ENCODE measurements around the gene TSPEAR. TPM values are rescaled to one million over a fixed set of nuclear protein-coding genes. Genes with fewer than 3 reads are reported as not detected.
"Not testable (repeated sequence)": the region's sequence is repeated elsewhere in the genome, so short reads cannot be mapped to it uniquely, and the experiment has no call there.

The TSPEAR gene
- total RNA-seq, 4 donors from 2014 or later: 0.18 to 0.69 (median 0.51) TPM; not detected in 1

DNA sequence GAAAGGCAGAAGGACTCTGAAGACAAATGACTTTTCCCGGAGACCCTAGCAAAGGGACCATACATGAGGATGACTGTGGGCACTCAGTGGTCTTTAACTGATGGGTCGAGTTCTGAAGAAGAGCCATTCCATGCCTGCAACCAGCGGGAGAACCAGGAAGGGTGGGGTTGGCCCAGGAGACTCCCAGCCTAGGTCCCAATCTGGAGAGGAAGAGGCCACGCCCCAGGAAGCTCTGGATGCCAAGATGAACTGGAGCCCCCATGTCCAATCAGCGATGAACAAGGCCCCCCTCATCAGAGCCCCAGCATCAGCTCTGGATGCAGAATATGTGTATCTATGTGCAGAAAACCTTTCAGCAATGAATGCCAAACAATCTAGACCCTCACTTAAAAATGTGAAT lies 70.6 kb downstream of the TSPEAR start:
- Histone ChIP-seq H3K36me3 (no peaks in the 10 kb centered on the region), H3K9me3 (no peaks in the 10 kb centered on the region), H3K27ac (no peak overlapping the region), H3K4me3 (no peak overlapping the region), H3K27me3 (no peaks in the 10 kb centered on the region), H3K4me1 (no peaks in the 10 kb centered on the region)
- intact Hi-C loops (cut with DNase I; ENCODE audit: low total_unique reads): no loop called here
- TF ChIP-seq POLR2A (IDR thresholded peaks at IDR 0.05): no peak
- no peak for DNase-seq

DNA sequence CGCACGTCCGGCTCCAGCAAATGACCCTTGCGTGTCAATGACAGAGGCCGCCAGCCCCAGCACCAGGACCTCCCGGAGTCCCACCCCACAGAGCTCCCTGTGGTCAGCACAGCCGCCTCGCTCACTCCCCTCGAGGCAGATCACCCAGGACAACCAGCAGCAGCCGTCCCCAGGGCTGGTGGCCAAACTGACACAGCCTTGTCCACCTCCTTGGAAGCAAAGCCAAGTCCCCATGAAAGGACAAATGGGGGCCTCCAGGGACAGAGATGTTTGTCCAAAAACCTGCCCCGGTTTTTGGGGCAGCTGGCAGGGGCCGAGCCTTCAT lies 72.1 kb downstream of the TSPEAR start:
- intact Hi-C loops (cut with DNase I; ENCODE audit: low total_unique reads): no loop called here
- Histone ChIP-seq H3K27ac (no peak overlapping the region), H3K4me3 (no peak overlapping the region), H3K4me1 (no peaks in the 10 kb centered on the region), H3K9me3 (no peaks in the 10 kb centered on the region), H3K36me3 (no peaks in the 10 kb centered on the region), H3K27me3 (no peaks in the 10 kb centered on the region)
- no peak for TF ChIP-seq POLR2A (IDR thresholded peaks at IDR 0.05)
- TF ChIP-seq, protein P1, sequence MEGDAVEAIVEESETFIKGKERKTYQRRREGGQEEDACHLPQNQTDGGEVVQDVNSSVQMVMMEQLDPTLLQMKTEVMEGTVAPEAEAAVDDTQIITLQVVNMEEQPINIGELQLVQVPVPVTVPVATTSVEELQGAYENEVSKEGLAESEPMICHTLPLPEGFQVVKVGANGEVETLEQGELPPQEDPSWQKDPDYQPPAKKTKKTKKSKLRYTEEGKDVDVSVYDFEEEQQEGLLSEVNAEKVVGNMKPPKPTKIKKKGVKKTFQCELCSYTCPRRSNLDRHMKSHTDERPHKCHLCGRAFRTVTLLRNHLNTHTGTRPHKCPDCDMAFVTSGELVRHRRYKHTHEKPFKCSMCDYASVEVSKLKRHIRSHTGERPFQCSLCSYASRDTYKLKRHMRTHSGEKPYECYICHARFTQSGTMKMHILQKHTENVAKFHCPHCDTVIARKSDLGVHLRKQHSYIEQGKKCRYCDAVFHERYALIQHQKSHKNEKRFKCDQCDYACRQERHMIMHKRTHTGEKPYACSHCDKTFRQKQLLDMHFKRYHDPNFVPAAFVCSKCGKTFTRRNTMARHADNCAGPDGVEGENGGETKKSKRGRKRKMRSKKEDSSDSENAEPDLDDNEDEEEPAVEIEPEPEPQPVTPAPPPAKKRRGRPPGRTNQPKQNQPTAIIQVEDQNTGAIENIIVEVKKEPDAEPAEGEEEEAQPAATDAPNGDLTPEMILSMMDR (IDR thresholded peaks at IDR 0.05): no peak
- no peak for DNase-seq

DNA sequence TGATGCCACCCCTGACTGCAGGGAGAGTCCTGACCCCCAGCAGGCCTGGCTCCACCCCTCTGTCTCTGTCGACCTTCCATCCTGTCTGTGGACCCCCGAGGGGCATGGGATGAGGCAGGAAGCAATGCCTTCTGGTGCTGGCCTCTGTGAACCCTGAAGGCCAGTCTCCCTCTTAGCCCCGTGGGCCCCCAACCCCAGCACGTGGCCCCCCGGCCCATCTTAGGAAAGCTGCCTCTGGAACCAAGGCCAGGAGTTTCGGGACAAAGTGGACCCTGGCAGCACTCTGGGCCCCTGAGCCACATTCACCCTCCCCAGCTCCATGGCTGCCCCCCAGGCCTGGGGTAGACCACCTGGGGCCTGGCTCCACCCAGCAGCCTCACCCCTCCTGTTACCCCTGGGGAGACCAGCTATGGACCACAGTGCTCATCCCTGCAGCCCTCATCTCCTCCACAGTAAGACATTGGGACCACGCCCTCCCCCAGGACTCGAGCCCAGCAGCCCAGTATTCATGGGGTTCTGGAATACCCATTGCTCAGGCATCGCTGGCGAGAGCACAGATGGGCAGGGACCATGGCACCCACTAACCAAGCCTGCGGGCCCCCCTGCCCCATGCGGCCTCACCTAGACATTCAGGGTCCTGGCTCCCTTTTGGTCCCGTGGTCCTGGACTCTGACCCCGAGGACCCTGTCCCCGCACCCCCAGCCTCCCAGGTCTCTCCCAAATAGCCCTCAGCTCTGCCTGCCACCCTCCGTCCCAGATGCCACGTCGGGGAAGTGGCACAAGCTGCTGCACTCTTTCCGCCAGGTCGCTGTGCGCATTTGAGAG lies 72.7 kb downstream of the TSPEAR start:
- H3K27me3 ChIP-seq; H3K4me1 ChIP-seq; H3K27ac ChIP-seq; intact Hi-C loops (cut with DNase I; ENCODE audit: low total_unique reads); DNase-seq; H3K9me3 ChIP-seq; H3K36me3 ChIP-seq; H3K4me3 ChIP-seq: not testable (repeated sequence)

DNA sequence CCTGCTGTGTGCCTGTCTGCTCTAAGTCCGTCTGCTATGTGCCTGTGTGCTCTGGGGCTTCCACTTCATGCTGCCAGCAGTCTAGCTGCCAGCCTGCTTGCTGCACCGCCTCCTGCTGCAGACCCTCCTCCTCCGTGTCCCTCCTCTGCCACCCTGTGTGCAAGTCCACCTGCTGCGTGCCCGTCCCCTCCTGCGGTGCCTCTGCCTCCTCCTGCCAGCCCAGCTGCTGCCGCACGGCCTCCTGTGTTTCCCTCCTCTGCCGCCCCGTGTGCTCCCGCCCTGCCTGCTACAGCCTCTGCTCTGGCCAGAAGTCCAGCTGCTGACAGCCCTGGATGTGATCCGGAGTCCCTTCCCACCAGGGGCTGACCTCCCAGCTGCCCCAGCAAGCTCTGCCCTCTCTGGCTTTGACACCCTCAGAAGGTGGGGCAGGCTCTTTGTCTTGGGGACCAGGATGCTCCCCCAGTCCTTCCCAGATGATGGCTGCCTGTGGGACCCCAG lies 73.5 kb downstream of the TSPEAR start:
- intact Hi-C loops (cut with DNase I; ENCODE audit: low total_unique reads); H3K9me3 ChIP-seq; H3K36me3 ChIP-seq; H3K4me3 ChIP-seq; H3K4me1 ChIP-seq; H3K27ac ChIP-seq; H3K27me3 ChIP-seq; DNase-seq: not testable (repeated sequence)

DNA sequence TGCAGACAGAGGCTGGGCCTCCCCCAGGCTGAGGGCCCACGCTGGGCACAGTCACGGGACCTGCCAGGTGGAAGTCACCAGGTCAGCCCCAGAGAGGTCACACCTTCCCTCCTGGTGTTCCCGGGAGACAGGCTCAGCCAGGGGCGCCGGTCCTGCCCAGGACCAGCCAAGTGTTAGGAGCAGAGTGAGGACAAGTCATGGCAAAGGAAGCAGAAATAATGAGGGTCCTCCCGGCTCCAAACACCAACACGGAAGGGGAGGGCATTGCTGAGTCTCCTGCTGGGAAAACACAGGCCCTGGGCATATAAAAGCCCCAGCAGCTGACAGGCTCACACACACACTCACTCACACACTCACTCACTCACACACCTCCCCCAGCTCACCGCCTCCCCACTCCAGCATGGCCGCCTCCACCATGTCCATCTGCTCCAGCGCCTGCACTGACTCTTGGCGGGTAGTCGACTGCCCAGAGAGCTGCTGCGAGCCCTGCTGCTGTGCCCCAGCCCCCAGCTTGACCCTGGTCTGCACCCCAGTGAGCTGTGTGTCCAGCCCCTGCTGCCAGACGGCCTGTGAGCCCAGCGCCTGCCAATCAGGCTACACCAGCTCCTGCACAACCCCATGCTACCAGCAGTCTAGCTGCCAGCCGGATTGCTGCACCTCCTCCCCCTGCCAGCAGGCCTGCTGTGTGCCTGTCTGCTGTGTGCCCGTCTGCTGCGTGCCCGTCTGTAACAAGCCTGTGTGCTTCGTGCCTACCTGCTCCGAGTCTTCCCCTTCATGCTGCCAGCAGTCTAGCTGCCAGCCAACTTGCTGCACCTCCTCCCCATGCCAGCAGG lies 74.1 kb downstream of the TSPEAR start, which contains the start of gene KRTAP10-10:
Gene KRTAP10-10 (plus strand): TSS at position 339 of the 833 bp plus-strand sequence. CDS start 62 bp downstream, at position 401.
- Histone ChIP-seq H3K9me3 (peaks cover 0 to under 1% of the 10 kb centered on the region in 2 donors), H3K4me1 (no peaks in the 10 kb centered on the region), H3K27ac (no peak within 1 kb of the TSS), H3K4me3 (no peak within 1 kb of the TSS), H3K27me3 (no peaks in the 10 kb centered on the region), H3K36me3 (no peaks in the 10 kb centered on the region)
- intact Hi-C loops (cut with DNase I; ENCODE audit: low total_unique reads): no loop called here
- DNase-seq: no peak
- no peak for TF ChIP-seq POLR2A (IDR thresholded peaks at IDR 0.05)
- TF ChIP-seq, protein P1 (IDR thresholded peaks at IDR 0.05): no peak

DNA sequence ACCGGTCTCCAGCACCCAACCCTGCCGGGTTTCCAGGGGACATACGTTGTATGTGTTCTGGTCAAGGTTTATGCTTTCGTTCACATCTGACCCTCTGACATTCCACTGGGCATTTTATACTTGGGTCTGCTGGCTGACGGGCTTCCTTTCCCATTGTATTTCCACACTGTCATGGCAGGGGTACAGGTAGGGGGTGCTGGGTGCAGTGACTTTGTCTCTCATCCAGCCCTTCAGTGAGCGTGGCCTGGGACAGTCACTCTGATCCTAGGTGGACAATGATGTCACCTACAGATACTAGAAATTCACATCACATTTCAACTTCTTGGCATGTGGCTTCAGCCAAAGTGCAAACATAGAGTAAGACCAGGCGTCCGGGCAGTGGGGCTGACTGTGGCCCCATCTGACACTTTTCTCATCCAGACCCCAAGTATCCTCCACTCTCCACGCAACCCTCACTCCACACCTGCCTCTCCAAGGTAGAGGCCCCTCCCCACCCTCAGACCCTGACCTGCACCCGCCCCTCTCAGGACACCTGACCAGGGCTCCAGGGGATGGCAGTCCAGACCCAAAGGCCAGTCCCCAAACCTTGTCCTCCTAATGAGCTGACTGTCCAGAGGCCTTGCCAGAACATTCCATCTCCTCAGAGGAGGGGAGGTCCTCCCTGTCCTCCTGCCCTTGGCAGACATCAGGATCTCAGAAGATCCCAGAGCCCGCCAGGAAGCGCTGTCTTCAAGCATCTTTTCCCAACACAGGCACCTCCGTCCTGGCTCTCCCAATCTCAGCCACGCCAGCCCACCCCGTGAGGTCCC lies 75.0 kb downstream of the TSPEAR start:
- intact Hi-C loops (cut with DNase I; ENCODE audit: low total_unique reads): no loop called here
- no peak for DNase-seq
- Histone ChIP-seq H3K27ac (no peak overlapping the region), H3K9me3 (peaks cover 0 to 8% of the 10 kb centered on the region in 2 donors), H3K4me1 (no peaks in the 10 kb centered on the region), H3K27me3 (no peaks in the 10 kb centered on the region), H3K36me3 (no peaks in the 10 kb centered on the region), H3K4me3 (no peak overlapping the region)
- no peak for TF ChIP-seq POLR2A (IDR thresholded peaks at IDR 0.05)
- TF ChIP-seq, protein P1 (IDR thresholded peaks at IDR 0.05): no peak
